Measurements from ENCODE around the gene AHNAK.

- TF ChIP-seq EZH2phosphoT487 (IDR thresholded peaks at IDR 0.05) (no peak), CTCF (IDR thresholded peaks at IDR 0.05) (no peak)
Observed at GRCh38 chr11:62506413-62507124, 40.0 kb downstream of the AHNAK start.
